HG03558 (cell line): ENCODE measurements around the gene SLC25A33.
"Not testable (repeated sequence)": the region's sequence is repeated elsewhere in the genome, so short reads cannot be mapped to it uniquely, and the experiment has no call there.

Source experiments
- ATAC-seq: cut with Tn5 transposase; IDR thresholded peaks from one replicate; pipeline ENCODE4 v1.9.1; 2021; ENCODE audit warnings: moderate number of reproducible peaks; ENCODE audit not compliant: unreplicated experiment; ENCODE audit errors: extremely low read depth

SLC25A33 gene

DNA sequence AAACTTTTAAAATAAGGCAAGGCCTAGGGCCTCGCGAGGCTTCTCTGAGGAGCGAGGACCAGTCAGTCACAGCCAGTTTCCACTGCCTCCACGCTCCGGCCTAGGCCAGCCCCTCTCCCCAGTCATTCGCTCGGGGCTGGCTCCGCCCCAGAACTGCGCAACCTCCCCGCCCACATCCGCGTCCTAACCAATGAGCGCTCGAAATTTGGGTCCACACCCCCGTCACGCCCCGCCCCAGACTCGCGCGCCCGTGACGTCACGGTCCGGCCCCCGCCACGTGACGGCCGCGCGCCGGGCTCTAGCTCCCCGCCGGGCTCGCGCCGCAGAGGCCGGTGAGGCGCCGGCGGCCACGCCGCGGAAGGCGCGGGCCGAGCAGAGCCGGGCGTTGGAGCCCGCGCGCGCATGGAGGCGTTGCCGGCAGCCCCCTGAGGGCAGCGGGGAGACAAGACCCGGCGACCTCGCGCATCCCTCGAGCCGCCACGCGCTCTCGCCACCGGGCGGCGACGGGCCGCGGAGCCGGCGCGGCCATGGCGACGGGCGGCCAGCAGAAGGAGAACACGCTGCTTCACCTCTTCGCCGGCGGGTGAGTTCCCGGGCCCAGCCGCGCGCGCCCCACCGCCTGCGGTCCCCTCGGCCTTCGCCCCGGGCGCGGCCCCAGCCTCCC, at the start of gene SLC25A33:
SLC25A33 (plus strand) TSS at position 301 of the 664 bp plus-strand sequence; CDS start at position 528, 227 bp downstream.
- peak; percentile 71 for ATAC-seq

GRCh38 chr1:9490605-9491339, 48.5 kb upstream of the SLC25A33 start:
- ATAC-seq: no peak

GRCh38 chr1:9493326-9493725, 45.9 kb upstream of the SLC25A33 start:
- ATAC-seq: no peak

GRCh38 chr1:9494936-9495758, 44.1 kb upstream of the SLC25A33 start:
- ATAC-seq: no peak

GRCh38 chr1:9495854-9496374, 43.4 kb upstream of the SLC25A33 start:
- ATAC-seq: no peak

DNA sequence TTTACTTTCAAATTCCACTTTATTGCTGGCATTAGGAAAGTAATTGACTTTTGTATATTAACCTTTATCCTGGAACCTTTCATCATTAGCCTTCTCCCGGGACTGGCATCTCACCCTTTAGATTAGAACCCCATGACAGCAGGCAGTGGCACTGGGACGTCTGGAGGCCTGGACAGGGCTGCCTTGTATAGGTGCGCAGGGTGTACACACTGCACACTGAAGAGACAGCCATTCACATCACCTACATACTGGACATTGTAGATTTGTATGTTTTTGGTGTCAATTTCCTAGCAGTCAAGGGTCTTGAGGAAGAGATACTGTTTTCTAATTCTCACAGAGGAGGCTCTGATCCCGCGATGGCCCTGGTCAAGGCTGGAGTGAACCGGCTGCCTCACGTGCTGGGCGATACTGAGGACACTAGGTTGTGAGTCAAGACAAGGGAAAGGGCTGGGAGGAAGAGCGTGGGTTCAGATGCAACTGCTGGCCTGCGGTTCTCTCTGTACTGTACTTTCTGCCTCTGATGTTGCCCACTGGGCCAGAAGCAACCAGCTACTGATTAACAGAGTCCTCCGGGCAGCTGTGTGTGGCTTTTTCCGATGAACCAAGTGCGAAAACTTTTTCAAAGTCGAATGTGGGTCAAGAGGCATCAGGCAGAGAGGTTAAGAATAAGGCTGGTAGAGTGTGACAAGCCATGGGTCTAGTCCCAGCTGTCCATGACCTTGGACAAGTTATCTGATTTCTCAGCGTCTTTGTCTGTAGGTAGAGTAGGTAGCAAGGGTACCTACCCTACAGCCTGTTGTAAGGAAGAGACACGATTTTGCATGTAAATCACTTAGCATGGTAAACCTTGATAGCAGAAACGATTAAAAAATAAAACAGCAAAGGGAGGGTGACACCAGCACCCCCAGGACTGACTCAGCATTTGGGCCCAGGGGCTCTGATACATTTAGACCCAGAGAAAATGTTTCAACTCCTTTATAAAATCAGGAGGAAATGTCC, 38.2 kb upstream of the SLC25A33 start:
- no peak for ATAC-seq

- no peak for ATAC-seq
Observed at GRCh38 chr1:9503001-9503675, 36.1 kb upstream of the SLC25A33 start.

DNA sequence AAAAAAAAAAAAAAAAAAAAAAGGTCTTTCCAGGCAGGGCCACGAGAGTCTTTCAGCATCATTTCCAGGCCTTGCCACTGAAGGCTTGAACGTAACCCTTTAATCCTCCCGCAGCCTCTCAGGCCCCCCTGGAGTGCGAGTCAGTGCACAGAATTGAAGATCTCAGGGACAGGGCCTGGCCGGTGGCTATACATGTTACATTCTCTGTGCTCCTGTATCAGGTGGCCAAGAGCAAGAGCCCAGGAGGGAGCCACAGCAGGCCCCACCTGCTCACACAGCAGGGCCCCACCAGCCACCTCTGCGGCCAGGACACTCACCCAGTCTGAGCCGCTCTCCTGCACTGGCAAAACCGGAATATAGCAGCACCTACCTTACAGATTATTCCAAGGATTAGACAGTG, 34.1 kb upstream of the SLC25A33 start:
- no peak for ATAC-seq

- no peak for ATAC-seq
Observed at GRCh38 chr1:9506901-9507300, 32.4 kb upstream of the SLC25A33 start.

DNA sequence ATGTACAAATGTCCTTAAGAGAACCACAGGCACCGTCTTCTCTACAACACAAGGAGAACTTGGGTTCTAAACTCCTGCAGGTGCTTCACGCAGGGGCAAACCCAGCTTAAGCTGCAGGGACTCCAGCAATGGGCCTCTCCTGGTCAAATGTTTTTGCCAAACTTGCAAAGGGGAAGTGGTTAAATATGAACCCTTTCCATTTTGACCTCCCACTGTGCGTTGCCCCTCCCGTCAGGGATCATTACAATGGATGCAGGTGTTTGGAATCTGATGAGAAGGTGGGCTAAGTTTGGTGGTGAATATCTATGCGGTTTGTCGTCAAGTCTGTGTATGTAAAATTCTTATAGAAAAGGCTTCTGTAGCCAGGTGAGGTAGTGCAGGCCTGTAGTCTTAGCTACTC, 29.1 kb upstream of the SLC25A33 start:
- no peak for ATAC-seq

- not testable (repeated sequence) for ATAC-seq
Observed at GRCh38 chr1:9515550-9515949, 23.7 kb upstream of the SLC25A33 start.

DNA sequence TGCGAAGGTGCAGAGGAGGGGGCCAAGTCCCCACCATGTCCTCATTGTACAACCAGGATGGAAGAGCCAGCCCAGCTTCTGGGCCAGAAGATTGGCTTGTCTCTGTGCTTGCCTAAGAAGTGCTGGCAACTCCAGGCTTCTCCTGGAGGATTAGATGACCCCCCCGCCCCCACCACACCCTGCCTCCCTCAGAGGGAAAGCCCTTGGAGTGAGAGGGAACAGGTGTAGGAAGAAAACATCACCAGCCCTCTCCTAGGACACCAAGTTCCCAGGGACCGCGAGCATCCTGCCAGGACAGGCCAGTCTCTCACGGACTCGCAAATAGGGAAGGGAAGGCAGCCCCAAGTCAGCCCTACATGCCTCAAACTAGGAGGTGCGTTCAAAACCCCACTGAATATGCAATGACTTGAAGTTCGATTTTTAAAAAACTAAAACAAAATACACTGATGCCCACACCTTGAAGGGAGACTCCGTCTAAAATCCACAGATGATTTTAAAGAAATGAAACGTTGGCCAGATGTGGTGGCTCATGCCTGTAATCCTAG, 20.7 kb upstream of the SLC25A33 start:
- no peak for ATAC-seq

DNA sequence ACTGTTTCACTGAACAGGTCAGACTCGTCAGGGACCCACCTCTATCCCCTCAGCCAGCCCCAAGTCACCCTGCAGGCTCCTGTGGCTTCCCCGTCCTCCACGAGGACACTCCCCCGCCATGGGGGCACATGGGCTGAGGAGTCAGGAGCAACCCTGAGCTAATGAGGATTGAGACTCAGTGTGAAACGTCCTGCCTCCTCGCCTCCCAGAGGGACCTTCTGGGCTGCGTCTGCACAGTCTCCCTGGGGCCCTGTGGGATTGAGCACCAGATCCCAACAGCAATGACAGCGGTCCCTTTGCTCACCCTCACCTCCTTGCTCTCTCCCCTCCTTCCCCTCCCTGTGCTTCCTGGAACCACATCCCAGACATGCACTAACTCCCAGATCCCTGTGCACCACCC, 18.9 kb upstream of the SLC25A33 start:
- ATAC-seq: no peak

GRCh38 chr1:9529190-9529589, 10.1 kb upstream of the SLC25A33 start:
- no peak for ATAC-seq

GRCh38 chr1:9530320-9530719, 8.9 kb upstream of the SLC25A33 start:
- no peak for ATAC-seq

GRCh38 chr1:9534953-9535352, 4.3 kb upstream of the SLC25A33 start:
- no peak for ATAC-seq

GRCh38 chr1:9536301-9536700, 3.0 kb upstream of the SLC25A33 start:
- no peak for ATAC-seq

- no peak for ATAC-seq
Observed at GRCh38 chr1:9537863-9538668, 1.2 kb upstream of the SLC25A33 start.
